Ovary (tissue), 3 donors: ENCODE measurements around the gene WDFY4.

ENCODE experiments used
- POLR2A ChIP-seq: fragments of 450-650 bp; IDR thresholded peaks from one replicate; pipeline ENCODE4 v1.6.1; 2017; ENCODE audit warnings: antibody characterized with exemption, mild to moderate bottlenecking, moderate library complexity
- TF ChIP-seq, protein P1 (sequence below), 3 donors: fragments of 450-650 bp in 2 of 3; fragments of 200-600 bp in 1 of 3; IDR thresholded peaks; one replicate each; pipeline versions ENCODE4 v1.5.1 to v1.8.0; 2016 to 2022; ENCODE audit warnings: antibody characterized with exemption in 3 of 3, mild to moderate bottlenecking in 1 of 3
- donor health status: DM: no; HTN: no; CAD: no.

GRCh38 chr10:48652344-48652743, 32.3 kb upstream of the WDFY4 start:
- TF ChIP-seq, protein P1, sequence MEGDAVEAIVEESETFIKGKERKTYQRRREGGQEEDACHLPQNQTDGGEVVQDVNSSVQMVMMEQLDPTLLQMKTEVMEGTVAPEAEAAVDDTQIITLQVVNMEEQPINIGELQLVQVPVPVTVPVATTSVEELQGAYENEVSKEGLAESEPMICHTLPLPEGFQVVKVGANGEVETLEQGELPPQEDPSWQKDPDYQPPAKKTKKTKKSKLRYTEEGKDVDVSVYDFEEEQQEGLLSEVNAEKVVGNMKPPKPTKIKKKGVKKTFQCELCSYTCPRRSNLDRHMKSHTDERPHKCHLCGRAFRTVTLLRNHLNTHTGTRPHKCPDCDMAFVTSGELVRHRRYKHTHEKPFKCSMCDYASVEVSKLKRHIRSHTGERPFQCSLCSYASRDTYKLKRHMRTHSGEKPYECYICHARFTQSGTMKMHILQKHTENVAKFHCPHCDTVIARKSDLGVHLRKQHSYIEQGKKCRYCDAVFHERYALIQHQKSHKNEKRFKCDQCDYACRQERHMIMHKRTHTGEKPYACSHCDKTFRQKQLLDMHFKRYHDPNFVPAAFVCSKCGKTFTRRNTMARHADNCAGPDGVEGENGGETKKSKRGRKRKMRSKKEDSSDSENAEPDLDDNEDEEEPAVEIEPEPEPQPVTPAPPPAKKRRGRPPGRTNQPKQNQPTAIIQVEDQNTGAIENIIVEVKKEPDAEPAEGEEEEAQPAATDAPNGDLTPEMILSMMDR (IDR thresholded peaks at IDR 0.05): no peak
- TF ChIP-seq POLR2A: no peak
